ENCODE measurements around the gene LDLR. TPM values are rescaled to one million over a fixed set of nuclear protein-coding genes. Genes with fewer than 3 reads are reported as not detected.

The LDLR gene
- 97.3 and 148 TPM in 2 replicates for total RNA-seq

DNA sequence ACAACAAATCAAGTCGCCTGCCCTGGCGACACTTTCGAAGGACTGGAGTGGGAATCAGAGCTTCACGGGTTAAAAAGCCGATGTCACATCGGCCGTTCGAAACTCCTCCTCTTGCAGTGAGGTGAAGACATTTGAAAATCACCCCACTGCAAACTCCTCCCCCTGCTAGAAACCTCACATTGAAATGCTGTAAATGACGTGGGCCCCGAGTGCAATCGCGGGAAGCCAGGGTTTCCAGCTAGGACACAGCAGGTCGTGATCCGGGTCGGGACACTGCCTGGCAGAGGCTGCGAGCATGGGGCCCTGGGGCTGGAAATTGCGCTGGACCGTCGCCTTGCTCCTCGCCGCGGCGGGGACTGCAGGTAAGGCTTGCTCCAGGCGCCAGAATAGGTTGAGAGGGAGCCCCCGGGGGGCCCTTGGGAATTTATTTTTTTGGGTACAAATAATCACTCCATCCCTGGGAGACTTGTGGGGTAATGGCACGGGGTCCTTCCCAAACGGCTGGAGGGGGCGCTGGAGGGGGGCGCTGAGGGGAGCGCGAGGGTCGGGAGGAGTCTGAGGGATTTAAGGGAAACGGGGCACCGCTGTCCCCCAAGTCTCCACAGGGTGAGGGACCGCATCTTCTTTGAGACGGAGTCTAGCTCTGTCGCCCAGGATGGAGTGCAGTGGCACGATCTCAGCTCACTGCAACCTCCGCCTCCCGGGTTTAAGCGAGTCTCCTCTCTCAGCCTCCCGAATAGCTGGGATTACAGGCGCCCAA, at the start of gene LDLR:
TSS of gene LDLR (plus strand) at position 210 of the 760 bp plus-strand sequence. CDS start at position 296, 86 bp downstream.
- DNase-seq = peak; percentile 94

DNA sequence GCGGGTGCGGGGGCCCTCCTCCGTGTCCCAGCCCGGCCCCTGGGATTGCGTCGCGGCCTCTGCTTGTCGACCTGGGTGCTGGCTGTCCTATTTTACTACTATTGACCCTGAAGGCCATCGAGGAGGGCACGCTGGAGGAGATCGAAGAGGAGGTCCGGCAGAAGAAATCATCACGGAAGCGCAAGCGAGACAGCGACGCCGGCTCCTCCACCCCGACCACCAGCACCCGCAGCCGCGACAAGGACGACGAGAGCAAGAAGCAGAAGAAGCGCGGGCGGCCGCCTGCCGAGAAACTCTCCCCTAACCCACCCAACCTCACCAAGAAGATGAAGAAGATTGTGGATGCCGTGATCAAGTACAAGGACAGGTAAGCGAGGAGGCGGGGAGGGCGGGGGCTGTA, 48.1 kb upstream of the LDLR start:
- no peak for DNase-seq

- DNase-seq = no peak
Observed at GRCh38 chr19:11041966-11042627, 47.2 kb upstream of the LDLR start.

DNA sequence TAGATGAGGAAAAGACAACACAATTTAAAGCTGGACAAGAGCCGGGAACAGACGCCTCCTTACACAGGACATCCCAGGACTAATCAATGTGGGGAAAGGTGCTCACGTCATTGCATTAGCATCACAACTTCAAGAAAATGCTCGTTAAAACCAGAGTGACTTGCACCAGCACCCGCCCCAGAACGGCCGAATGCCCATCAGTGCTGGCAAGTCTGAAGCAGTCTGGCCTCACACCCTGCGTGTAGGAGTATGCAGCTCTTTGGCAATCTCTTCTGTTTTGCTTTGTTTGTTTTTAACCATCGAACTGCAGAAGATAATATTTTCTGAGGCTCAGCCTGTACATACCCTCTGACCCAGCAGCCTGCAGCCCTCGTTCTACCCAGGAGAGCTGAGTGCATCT, 44.8 kb upstream of the LDLR start:
- DNase-seq = no peak

DNA sequence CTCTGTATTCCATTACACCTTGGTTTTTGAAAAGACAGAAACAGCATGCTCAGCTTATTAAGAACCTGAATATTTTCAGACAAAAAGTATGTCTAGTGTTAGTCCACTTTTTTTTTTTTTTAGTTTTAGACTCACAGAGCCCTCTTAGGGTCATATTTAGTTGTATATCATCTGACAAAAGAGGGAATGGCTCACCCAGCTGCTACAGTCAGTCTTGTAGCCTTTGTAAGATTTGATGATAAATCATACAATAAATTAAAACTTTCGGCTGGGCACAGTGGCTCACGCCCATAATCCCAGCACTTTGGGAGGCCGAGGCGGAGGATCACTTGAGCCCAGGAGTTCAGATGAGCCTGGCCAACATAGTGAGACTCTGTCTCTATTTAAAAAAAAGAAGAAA, 43.7 kb upstream of the LDLR start:
- DNase-seq = no peak

DNA sequence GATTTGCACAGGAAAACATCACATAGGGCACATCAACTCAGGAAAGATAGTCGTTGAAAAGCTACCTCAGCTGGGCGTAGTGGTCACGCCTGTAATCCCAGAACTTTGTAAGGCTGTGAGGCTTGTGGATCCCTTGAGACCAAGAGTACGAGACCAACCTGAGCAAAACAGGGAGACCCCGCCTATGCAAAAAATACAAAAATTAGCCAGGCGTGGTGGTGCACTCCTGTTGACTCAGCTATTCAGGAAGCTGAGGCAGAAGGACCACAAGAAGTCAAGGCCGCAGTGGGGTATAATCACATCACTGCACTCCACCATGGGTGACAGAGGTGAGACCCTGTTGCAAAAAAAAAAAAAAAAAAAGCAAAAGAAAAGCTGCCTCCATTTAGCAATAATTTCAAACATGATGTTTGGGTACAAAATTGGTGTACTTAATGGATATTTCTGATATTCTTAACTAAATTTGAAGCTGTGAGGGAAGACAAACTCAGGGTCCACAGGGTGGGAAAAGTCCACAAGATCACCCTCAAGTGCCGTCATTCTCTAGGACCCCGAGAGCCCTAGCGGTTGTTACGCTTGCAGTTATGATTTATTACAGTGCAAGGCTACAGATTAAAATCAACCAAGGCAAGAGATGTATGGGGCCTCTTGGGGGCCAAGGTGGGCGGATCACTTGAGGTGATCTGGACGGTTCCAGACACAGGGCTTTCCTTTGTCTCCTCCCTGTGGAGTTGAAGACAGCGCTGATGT, 42.5 kb upstream of the LDLR start:
- no peak for DNase-seq

GRCh38 chr19:11047866-11048265, 41.4 kb upstream of the LDLR start:
- DNase-seq = no peak

DNA sequence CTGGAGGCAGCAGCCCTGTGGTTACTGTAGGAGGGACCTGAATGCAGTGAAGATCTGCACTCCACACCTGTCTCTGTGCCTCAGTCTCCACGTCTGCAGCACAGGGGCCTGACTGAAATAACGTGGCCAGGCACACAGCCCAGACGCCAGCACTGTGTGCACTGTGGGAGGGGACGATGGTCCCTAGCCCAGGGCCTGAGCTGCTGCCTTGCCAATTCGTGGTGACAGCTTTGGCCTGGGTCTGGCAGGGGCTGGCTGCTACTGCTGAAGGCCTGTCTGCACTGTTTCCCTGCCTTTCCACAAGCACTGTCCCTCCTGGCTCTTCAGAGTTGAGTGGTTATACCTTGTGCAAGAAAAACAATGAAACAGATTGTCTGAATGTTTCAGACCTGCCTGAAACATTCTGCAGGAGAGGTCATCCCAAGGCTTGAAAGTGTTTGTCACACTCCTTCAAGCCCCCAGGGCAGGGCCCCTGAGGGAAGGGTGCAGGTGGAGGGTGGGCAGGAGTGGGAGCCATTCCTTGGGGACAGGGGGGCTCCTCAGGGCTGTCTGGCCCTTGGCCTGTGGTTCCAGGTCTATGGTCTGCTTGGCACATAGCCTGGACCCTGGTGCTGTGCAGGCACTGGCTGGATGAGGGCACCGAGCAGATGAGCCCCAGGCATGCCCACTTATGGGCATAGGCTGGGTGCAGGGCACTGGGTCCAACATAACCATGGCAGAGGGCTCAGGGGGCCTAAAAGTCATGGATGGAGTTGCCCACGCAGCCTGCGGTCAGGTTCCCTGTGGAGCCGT, 38.7 kb upstream of the LDLR start:
- no peak for DNase-seq

GRCh38 chr19:11053817-11054195, 35.5 kb upstream of the LDLR start:
- no peak for DNase-seq

DNA sequence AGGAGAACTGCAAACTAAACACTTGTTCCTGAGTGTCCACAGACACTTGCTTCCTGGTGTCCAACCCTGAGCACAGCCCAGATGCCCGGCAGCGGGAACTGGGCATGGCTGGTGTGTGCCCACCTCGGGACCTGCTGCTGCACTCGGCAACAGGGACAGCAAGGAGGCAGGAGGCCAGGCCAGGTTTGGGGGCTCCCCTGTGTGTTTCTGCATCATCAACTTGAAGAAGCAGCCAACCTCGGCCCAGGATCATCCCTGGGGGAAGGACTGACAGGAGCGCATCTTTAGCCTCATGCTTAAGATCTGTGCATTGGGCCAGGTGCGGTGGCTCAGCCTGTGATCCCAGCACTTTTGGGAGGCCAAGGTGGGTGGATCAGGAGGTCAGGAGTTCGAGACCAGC, 35.1 kb upstream of the LDLR start:
- no peak for DNase-seq

DNA sequence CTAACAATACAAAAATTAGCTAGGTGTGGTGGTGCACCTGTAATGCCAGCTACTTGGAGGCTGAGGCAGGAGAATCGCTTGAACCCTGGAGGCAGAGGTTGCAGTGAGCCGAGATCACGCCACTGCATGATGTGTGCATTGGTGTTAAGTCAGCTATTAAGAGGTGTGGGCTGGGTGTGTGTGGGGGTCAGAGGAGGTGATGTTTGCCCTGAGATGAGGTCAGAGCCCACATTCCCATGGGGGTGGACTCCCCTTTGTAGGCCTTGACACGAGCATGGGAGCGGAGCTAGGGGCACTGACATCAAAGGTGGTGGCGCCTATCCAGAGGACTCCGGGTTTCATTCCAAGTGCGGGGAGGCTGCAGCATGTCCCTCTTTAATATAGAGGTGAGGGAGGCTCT, 34.6 kb upstream of the LDLR start:
- no peak for DNase-seq

GRCh38 chr19:11058246-11059030, 30.8 kb upstream of the LDLR start:
- no peak for DNase-seq

- DNase-seq = no peak
Observed at GRCh38 chr19:11059511-11060358, 29.5 kb upstream of the LDLR start.

- no peak for DNase-seq
Observed at GRCh38 chr19:11061952-11062351, 27.3 kb upstream of the LDLR start.

- no peak for DNase-seq
Observed at GRCh38 chr19:11063434-11063833, 25.8 kb upstream of the LDLR start.

DNA sequence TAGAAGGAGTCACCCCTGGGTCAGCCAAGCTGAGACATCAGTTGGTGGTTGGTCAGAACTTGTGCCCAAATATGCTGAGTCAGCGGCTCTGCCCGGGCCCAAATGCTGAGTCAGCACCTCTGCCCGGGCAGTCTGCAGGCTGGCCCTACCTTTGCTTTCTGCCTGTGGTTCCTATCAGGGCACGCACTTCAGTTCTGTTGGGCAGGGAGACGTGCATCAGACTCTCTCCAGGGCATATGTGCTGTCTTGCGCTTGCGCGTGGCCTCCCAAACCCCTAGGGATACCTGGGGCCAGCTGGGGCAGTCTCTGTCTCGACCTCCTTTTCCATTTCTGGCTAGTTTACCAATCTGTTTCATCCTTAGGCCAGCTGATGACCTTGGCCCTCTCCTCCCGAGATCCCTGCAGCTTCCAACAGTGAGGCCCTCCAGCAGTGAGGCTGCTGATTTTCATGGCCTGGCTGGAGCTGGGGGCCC, 24.4 kb upstream of the LDLR start:
- DNase-seq = no peak

DNA sequence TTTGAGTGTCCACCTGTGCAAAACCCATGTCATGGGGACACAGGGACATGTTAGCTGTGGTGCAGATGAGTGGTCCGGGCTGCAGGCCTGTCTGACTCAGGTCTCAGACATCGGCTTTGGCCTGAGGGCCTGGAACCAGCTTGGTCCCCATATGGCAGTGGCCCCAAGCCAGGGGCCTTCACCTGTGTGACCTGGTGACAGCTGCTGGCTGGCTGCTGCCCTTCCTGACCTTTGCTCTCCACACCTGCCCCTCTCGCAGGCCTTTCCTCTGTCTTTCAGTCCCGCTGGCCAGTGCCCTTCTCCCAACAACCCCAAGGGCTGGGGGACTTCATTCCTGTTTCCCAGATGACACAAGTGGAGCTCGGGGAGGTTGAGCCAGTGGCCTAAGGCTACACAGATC, 22.9 kb upstream of the LDLR start:
- DNase-seq = no peak

DNA sequence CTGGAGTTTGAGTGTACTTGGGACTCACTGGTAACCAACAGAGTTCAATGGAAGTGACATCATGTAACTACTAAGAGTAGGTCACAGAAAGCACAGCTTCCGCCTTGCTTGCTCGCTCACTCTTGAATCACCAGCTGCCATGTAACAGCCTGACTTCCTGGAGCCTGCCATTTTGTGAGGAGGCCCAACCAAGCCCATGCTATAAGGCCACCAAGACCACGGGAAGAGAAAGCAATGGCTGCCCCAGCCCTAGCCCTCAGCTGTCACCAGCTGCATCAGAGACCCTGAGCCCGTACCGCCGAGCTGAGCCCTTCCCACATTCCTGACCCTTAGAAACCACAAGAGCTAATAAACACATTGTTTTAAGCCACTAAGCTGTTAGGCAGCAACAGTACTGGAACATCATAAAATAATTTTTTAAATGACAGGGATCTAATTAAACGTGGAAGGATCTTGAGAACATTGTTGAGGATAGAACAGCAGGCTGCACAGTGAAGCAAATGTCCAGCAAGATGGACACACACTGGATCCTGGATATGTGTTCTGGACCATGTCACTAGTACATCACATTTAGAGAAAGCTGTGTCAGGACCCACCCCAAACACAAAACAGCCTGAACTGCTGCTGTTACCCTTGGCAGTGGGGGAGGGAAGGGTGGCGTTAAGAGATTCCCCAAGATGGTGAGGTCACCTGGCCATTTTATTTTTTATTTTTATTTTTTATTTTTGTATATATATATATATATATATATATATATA, 21.7 kb upstream of the LDLR start:
- DNase-seq = no peak

DNA sequence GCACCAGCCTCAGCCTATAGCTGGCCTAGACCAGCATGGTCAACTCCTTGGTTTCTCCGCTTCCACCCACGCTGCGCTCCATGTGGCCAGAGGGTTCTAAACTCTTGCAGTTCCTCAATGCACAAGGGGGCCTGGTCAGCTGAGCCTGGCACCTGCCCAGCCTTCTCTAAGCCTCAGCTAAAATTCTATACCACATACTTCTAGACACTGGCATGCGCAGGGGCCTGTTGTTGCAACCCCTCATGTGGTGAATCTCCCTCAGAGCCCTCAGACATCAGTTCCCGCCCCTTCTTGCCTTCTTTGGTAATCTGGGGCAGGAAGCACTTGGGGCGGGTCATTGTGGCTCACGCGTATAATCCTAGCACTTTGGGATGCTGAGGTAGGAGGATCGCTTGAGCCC, 19.7 kb upstream of the LDLR start:
- no peak for DNase-seq

DNA sequence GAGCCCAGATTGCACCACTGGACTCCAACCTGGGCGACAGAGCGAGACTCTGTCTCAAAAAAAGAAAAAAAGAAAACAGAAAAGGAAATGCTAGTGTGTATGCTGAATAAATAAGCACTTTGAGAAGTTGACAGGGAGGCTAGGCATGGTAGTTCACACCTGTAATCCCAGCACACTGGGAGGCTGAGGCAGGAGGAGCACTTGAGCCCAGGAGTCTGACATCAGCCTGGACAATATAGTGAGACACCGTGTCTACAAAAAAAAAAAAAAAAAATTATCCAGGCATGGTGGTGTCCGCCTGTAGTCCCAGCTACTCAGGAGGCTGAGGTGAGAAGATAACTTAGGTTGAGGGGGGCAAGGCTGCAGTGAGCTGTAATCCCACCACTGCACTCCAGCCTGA, 19.1 kb upstream of the LDLR start:
- no peak for DNase-seq

Data from dermis blood vessel endothelial cell (primary cell).